ENCODE results near the gene MRNIP.
"Not testable (repeated sequence)": the region's sequence is repeated elsewhere in the genome, so short reads cannot be mapped to it uniquely, and the experiment has no call there.

The MRNIP gene

DNA sequence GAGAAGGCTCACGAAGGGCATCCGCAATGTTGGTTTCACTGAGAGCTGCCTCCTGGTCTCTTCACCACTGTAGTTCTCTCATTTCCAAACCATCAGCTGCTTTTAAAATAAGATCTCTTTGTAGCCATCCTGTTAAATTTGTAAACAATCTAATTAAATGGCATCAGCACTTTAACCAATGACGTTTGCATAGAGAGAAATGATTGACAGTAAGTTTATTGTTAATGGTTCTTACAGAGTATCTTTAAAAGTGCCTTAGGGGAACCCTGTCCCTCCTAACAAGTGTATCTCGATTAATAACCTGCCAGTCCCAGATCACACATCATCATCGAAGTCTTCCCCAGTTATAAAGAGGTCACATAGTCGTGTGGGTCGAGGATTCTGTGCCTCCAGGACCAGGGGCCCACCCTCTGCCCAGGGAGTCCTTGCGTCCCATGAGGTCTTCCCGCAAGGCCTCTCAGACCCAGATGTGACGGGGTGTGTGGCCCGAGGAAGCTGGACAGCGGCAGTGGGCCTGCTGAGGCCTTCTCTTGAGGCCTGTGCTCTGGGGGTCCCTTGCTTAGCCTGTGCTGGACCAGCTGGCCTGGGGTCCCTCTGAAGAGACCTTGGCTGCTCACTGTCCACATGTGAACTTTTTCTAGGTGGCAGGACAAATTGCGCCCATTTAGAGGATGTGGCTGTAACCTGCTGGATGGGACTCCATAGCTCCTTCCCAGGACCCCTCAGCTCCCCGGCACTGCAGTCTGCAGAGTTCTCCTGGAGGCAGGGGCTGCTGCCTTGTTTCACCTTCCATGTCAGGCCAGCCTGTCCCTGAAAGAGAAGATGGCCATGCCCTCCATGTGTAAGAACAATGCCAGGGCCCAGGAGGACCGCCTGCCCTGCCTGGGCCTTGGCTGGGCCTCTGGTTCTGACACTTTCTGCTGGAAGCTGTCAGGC, 21.3 kb downstream of the MRNIP start:
- no peak overlapping the region for H3K4me3 ChIP-seq (replicated peaks; ENCODE audit: low read depth, low read length)
- no peak for DNase-seq (ENCODE audit: extremely low read depth, insufficient read length)
- no peaks in the 10 kb centered on the region for H3K27me3 ChIP-seq (replicated peaks; ENCODE audit: control insufficient read depth, insufficient read depth, low read length)
- peaks cover 34% of the 10 kb centered on the region for H3K36me3 ChIP-seq (ENCODE audit: control insufficient read depth, insufficient read depth, low read length)
- TF ChIP-seq, protein P1, sequence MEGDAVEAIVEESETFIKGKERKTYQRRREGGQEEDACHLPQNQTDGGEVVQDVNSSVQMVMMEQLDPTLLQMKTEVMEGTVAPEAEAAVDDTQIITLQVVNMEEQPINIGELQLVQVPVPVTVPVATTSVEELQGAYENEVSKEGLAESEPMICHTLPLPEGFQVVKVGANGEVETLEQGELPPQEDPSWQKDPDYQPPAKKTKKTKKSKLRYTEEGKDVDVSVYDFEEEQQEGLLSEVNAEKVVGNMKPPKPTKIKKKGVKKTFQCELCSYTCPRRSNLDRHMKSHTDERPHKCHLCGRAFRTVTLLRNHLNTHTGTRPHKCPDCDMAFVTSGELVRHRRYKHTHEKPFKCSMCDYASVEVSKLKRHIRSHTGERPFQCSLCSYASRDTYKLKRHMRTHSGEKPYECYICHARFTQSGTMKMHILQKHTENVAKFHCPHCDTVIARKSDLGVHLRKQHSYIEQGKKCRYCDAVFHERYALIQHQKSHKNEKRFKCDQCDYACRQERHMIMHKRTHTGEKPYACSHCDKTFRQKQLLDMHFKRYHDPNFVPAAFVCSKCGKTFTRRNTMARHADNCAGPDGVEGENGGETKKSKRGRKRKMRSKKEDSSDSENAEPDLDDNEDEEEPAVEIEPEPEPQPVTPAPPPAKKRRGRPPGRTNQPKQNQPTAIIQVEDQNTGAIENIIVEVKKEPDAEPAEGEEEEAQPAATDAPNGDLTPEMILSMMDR (IDR thresholded peaks at IDR 0.05; ENCODE audit: insufficient read depth, low read length, poor library complexity, severe bottlenecking) = no peak

DNA sequence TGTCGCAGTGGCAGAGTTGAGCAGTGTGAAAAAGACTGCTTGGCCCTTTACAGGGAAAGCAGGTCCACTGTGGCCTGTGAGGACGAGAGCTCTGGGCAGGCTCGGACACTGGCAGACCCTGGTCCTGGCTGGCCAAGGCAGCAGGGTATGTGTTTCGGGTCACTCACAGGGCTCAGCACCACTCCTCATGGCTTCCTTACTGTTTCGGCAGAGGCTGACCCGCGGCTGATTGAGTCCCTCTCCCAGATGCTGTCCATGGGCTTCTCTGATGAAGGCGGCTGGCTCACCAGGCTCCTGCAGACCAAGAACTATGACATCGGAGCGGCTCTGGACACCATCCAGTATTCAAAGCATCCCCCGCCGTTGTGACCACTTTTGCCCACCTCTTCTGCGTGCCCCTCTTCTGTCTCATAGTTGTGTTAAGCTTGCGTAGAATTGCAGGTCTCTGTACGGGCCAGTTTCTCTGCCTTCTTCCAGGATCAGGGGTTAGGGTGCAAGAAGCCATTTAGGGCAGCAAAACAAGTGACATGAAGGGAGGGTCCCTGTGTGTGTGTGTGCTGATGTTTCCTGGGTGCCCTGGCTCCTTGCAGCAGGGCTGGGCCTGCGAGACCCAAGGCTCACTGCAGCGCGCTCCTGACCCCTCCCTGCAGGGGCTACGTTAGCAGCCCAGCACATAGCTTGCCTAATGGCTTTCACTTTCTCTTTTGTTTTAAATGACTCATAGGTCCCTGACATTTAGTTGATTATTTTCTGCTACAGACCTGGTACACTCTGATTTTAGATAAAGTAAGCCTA, 22.2 kb downstream of the MRNIP start:
- DNase-seq (ENCODE audit: extremely low read depth, insufficient read length) = no peak
- TF ChIP-seq, protein P1 (IDR thresholded peaks at IDR 0.05; ENCODE audit: insufficient read depth, low read length, poor library complexity, severe bottlenecking) = no peak
- Histone ChIP-seq H3K36me3 (ENCODE audit: control insufficient read depth, insufficient read depth, low read length) (peaks cover 38% of the 10 kb centered on the region), H3K27me3 (replicated peaks; ENCODE audit: control insufficient read depth, insufficient read depth, low read length) (no peaks in the 10 kb centered on the region), H3K4me3 (replicated peaks; ENCODE audit: low read depth, low read length) (no peak overlapping the region)

DNA sequence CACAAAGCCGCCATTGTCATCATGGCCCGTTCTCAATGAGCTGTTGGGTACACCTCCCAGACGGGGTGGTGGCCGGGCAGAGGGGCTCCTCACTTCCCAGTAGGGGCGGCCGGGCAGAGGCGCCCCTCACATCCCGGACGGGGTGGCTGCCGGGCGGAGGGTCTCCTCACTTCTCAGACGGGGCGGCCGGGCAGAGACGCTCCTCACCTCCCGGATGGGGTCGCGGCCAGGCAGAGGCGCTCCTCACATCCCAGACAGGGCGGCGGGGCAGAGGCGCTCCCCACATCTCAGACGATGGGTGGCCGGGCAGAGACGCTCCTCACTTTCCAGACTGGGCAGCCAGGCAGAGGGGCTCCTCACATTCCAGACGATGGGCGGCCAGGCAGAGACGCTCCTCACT, 23.7 kb downstream of the MRNIP start:
- H3K36me3 ChIP-seq (ENCODE audit: control insufficient read depth, insufficient read depth, low read length) = peaks cover 41% of the 10 kb centered on the region
- not testable (repeated sequence) for DNase-seq (ENCODE audit: extremely low read depth, insufficient read length); H3K27me3 ChIP-seq (replicated peaks; ENCODE audit: control insufficient read depth, insufficient read depth, low read length); H3K4me3 ChIP-seq (replicated peaks; ENCODE audit: low read depth, low read length)

DNA sequence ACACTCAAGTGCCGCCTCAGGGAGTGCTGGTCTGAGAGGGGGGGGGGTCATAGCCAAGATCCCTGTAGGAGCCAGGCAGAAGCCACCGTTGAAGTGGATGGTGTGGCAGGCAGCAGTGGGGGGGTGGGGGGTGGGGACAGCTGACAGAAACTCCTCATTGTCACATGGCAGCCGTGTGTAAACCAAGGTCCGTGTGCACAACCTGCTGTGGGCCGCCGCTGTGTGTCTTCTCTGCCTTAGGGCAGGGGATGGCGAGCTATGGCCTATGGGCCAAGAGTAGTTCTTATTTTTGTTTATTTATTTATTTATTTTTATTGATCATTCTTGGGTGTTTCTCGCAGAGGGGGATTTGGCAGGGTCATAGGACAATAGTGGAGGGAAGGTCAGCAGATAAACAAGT, 24.5 kb downstream of the MRNIP start:
- H3K4me3 ChIP-seq (replicated peaks; ENCODE audit: low read depth, low read length) = no peak overlapping the region
- peaks cover 40% of the 10 kb centered on the region for H3K36me3 ChIP-seq (ENCODE audit: control insufficient read depth, insufficient read depth, low read length)
- H3K27me3 ChIP-seq (replicated peaks; ENCODE audit: control insufficient read depth, insufficient read depth, low read length) = no peaks in the 10 kb centered on the region
- no peak for DNase-seq (ENCODE audit: extremely low read depth, insufficient read length)
- TF ChIP-seq, protein P1 (IDR thresholded peaks at IDR 0.05; ENCODE audit: insufficient read depth, low read length, poor library complexity, severe bottlenecking) = no peak

DNA sequence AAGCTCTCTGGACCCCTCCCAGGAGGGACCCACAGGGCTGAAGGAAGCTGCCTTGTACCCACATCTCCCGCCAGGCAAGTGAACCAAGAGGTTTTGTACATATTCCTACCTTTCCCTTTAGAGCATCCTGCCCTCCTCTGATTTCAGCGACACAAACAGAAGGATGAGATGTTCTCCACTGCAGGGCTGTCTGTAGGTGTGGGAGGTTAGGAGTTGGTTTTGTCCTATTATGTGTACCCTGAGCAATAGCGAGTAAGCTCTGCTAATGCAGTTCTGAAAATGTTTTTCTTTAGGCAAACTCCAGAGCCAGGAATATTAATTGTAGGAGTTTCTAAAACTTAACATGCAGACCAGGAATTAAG, 24.9 kb downstream of the MRNIP start:
- TF ChIP-seq, protein P1 (IDR thresholded peaks at IDR 0.05; ENCODE audit: insufficient read depth, low read length, poor library complexity, severe bottlenecking) = no peak
- H3K36me3 ChIP-seq (ENCODE audit: control insufficient read depth, insufficient read depth, low read length) = peaks cover 44% of the 10 kb centered on the region

More for the DNA sequence above, 24.9 kb downstream of the MRNIP start:
- no peak for DNase-seq (ENCODE audit: extremely low read depth, insufficient read length)
- H3K4me3 ChIP-seq (replicated peaks; ENCODE audit: low read depth, low read length) = no peak overlapping the region
- no peaks in the 10 kb centered on the region for H3K27me3 ChIP-seq (replicated peaks; ENCODE audit: control insufficient read depth, insufficient read depth, low read length)
